Iris pigment epithelial cell (primary cell): Measurements from ENCODE around the gene COL4A1.

ENCODE experiments used
- DNase-seq: peaks from one replicate; pipeline ENCODE4 v3.0.0-alpha.2; 2011; ENCODE audit warnings: low read depth

The COL4A1 gene

DNA sequence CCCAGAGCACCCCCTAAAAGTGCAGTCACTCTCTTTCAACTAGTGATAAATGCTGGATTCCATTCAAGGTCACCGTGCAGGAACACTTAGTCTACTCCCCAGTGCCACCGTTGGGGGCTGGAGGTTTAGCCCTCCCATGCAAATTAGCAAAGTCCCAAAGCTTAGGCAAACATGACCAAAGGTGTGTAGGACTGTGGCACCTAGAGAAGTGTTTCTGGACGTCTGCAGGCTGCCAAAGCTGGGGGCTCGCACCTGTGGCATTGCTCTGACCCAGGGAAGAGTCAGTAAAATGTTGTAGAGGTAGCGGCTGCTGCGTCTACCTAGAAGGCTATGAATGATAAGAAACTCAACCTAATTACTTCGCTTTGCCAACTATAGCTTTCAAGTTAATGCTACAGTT is 13.9 kb downstream of the COL4A1 start:
- DNase-seq = no peak

GRCh38 chr13:110291286-110291685 is 15.7 kb downstream of the COL4A1 start:
- no peak for DNase-seq

- DNase-seq = no peak
Measured at GRCh38 chr13:110290826-110291225, 16.1 kb downstream of the COL4A1 start.

GRCh38 chr13:110290153-110290552 is 16.8 kb downstream of the COL4A1 start:
- DNase-seq = no peak

- no peak for DNase-seq
Measured at GRCh38 chr13:110289661-110290060, 17.3 kb downstream of the COL4A1 start.

GRCh38 chr13:110289174-110289573 is 17.8 kb downstream of the COL4A1 start:
- DNase-seq = no peak

- no peak for DNase-seq
Measured at GRCh38 chr13:110286833-110287819, 19.8 kb downstream of the COL4A1 start.

GRCh38 chr13:110285991-110286832 is 20.7 kb downstream of the COL4A1 start:
- no peak for DNase-seq

- DNase-seq = no peak
Measured at GRCh38 chr13:110284779-110285484, 22.0 kb downstream of the COL4A1 start.

DNA sequence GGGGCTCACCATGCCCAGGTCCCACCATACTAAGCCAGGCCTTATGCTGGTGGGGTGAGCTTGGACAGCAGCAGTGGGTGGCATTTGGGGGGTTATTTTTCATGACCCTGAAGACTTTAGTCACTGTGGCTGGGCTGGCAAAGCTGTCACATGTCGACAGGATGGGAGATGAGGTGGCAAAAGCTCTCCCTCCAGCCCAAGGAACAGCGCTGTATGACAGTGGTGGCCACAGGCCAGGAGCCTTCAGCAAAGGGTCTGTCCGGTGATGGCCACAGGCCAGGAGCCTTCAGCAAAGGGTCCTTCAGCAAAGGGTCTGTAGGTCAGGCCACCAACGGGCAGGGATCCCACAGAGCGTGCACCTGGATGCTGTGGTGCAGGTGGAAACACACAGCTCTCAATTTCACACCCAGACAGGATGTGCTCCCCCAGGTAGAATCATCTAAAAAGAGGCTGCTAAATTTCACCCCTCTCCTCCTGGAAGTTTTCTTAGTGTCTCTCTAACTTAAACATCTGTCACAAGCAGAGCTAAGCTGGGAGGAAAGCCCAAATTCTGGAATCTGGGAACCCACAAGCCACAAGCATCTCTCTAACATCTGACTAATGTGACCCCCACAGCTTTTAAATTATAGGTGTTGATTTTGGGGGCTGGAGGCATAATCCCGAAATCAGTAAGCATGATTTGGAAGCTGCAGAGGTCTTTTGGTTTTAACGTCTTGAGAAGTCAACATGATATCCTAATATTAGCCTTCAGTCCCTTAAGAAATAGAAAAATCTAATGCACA is 23.0 kb downstream of the COL4A1 start:
- no peak for DNase-seq

DNA sequence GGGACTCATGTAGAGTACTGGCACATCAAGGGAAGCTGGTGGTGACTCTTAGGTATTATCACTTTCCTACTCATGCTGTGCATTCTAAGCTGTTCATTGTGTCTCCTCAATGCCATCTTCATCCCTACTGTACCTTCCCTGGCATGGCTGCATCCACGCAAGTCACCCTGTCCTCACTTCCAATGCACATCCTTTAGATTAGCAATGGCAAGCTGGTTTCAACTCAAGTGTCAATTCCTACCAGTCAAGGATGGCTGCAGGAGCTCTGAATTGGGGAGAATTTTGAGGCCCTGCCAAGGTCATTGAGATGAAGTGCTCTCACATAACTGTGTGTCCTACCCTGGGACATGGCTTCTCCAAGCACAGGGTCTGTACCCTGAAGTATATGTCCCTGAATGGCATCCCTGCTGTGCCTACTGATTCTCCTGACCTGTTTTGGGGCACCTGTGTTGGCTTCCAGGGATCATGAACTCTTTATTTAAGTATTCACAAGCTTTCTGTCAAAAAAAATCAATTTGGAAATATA is 24.6 kb downstream of the COL4A1 start:
- no peak for DNase-seq

GRCh38 chr13:110281736-110282135 is 25.2 kb downstream of the COL4A1 start:
- no peak for DNase-seq

GRCh38 chr13:110280985-110281688 is 25.8 kb downstream of the COL4A1 start:
- no peak for DNase-seq

DNA sequence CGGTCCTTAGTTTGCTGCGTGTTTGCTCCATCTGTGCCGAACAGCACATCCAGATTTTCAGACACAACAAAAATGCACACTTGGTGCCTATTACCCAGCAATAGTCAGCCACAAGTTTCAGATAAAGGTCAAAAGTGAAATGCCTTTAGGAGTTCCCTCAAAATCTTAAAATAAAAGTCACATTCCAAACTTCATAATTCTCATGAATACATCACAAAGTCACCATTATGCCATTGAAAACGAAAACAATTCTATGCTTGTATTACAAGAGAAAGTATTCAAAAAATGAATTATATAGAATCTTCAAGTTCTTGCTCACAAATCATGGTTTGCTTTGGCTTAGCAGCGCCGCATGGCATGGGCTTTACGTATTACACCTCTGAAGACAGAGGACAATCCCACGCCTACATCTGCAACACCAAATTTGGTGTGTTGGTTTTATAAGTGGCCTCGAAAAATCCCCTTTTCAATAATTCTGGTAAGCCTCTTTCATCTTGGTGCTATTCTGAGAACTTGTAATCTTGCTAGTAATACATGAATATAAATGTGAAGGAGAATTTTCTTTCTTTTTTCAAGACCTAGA is 26.6 kb downstream of the COL4A1 start:
- no peak for DNase-seq

DNA sequence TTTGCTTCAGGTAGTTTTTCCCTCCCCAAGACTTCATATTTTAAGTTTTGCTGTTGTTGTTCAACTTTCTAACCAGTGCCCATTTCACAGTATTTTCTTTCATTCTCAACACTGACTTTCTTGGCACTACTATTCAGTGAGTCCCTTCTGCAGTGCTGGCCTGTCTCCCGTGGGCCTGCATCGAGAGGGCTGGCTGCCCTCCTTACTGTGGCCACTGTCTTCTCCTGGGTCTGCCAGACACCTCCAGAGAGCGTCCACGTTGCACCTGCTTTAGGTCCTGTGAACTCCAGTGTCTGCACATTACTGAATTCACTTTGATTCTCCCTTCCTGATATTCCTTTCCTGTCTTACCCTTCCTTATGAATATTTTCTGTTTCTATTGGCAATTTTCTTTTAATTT is 27.3 kb downstream of the COL4A1 start:
- no peak for DNase-seq

DNA sequence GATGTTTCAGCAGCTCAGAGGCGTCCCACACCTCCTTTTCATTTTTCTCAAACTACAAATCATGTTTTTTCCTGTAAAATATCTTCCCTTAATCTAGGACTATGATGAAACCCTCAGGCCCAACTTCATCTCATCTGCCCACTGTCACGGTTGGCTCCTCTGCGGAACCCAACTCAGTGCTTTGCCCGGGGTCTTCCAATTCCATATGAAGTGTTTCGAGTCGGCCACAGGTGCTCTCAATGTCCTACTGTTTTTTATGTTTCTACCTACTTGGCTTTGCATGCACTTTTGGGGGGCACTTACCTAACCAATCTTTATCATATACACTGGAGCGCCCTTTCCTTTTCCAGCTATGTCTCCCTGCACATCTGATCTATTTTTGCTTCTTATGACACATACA is 28.1 kb downstream of the COL4A1 start:
- DNase-seq = no peak

DNA sequence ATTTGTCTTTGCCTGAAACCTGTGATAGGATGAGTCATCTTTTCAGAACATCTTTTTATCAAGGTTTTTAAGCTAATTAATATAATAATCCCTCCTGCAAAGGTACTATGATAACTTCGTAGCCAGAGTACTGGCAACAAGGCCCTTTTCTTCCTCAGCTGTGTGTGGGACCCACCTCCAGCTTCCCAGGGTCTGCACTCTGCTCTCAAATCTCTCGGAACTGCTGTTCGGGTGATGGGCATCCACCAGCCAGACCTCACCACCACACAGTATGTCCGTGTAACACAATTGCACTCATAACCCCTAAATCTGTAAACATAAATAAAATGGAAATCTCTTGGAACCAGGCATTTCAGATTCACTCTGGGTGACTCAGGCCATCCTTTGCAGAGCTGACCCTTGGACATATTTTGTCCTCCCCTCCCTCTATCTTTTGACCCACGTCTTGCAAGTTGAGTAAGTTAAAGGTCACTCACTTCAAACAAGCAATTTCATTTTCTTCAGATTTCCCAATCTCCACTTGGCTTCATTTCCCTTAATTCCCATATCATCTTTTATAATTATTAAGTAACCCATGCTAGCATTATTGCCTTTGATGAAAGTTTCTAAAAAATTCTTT is 29.5 kb downstream of the COL4A1 start:
- no peak for DNase-seq

GRCh38 chr13:110276553-110276950 is 30.4 kb downstream of the COL4A1 start:
- no peak for DNase-seq

DNA sequence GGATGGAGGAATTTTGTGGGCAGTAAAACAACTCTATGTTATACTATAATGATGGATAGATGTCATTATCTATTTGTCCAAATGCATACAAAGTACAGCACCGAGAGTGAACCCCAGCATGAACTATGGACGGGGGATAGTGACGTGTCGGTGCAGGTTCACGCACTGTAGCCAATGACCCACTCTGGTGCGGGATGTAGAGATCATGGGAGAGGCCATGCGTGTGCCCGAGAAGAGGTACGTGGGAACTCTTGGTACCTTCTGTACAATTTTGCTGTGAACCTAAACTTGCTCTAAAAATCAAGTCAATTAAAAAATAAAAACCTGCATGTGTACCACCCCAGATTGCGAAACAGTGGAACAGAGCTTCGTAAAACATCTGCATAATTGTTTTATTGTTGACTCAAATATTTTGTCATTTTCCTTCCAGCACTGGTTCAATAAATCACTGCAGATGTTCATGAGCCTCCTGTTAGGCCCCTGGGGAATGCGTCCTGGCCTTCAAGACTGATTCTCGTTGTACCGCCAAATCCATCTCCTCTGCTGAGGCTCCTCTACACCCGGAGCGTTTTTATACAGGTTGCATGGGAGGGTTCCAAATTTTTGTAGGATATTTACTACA is 30.9 kb downstream of the COL4A1 start:
- no peak for DNase-seq
